GM21717 (cell line): Measurements from ENCODE around the gene MN1.

Experiments used
- ATAC-seq: cut with Tn5 transposase; IDR thresholded peaks from one replicate; pipeline ENCODE4 v1.9.1; 2021; ENCODE audit warnings: mild to moderate bottlenecking, moderate library complexity; ENCODE audit not compliant: unreplicated experiment

The MN1 gene

DNA sequence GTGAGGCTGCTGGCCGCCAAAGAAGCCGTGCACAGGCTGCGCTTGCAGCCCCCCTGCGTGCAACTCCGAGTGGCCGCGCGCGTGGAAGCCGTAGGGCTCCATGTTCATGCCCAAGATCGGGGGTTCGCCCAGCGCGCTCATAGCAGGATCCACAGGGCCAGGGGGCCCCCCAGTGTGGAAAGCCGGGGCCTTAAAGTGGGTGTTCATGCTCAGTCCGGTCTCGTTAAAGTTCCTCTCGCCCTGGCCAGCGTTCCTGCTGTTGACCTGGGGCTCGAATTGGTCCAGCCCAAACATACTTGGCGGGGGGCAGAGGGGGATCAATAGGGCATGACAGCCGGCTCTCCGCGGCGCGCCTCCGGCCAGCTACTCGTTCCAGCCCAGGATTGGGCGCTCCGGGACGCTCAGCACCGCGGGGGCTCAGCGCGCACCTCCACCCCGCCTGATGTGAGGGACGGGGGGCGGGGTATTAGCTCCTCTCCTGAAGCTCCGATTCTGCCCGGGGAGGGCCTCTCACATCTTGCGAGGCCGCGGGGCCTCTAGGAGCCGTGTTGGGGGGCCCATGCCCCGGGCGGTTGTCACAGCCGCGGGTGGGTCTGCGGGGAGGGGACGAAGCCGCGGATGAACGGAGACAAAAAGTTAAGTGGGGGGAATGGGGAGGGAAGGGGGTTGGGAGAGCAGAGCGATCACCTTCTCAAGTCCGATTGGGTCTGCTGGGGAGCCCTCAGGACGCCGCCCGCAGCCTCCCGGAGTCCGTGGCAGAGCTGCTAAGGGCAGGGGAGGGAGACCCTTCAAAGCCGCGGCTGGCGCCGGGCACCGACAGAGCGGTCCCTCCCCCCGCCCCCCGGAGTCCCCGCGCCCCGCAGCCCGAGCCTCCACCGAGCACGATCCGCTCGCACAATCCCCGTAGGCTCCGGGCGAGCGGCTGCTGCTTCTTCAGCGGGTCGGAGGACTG lies 1.0 kb downstream of the MN1 start:
- ATAC-seq: no peak

GRCh38 chr22:27799827-27800249 lies 1.7 kb downstream of the MN1 start:
- no peak for ATAC-seq

DNA sequence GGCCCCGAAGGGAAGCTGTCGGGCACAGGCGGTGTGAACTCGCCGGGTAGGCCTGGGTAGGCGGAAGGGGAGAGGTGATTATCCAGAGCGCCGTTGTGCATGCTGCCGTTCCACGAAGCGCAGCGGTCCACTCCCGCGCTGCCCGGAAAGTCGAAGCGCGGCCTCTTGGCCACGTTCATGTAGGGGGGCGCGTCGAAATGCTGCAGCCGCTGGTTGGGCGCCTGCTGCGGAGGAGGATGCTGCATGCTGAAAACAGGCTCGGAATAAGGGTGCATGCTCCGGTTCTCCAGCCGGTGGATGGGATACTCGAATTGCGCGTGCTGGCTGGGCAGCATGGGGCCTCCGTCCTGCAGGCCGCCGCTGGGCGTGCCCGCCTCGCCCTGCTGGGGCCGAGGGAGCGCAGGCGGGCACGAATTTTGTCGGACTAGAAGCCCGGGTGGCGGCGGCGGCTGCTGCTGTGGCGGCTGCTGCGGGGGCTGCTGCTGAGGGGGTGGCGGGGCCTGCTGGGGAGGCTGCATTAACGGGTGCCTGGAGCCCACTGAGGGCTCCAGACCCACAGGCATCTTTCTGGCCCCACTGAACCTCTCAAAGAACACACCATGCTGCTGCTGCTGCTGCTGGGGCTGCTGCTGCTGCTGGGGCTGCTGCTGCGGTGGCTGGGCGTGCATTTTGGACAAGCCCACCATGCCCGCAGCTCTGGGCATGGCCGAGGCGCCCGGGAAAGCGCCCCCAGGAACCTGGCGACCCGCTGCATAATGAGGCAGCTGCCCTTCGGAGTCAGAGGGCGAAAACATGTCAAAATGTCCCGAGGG lies 2.3 kb downstream of the MN1 start:
- ATAC-seq: no peak

GRCh38 chr22:27798511-27799014 lies 3.0 kb downstream of the MN1 start:
- no peak for ATAC-seq

DNA sequence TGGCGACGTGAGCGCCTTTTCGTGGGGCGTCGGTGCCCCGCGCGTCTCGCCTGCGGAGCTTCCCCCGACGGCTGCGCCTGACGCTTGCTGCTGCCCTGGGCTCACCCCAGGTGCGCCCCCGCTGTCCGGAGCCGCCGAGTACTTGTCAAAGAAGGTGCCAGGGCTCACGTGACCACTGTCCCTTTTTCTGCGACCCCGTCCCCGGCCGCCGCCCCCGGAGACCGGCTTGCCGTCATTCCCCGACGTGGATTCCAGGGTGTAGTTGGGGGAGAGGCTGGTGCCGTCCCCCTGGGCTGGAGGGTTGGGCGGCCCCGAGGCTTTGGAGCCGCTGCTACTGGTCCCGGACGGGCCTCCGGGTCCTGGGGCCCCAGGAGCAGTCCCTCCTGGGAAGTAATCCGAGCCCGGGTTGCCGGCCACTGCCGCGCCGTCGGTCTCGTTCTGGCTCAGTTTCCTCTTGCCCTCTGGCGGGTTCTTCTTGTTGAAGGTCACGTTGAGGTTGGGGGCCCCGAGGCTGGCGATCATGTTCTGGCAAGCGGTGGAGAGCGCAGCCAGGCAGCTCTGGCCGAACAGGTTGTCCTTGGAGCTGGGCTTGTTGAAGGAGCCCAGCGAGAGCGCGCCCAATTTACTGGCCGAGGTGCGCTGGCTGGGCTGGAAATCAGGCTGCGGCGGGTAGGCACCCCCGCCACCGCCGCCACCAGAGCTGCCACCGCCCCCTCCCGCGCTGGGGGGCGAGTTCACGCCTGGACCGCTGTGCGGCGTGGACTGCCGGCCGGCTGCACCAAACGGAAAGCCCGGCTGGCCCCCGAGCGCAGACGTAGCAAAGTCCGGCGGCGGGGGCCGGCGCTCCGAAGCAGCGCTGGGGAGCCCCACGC lies 3.8 kb downstream of the MN1 start:
- no peak for ATAC-seq

- ATAC-seq: no peak
Measured at GRCh38 chr22:27796829-27797519, 4.6 kb downstream of the MN1 start.

GRCh38 chr22:27795696-27796517 lies 5.6 kb downstream of the MN1 start:
- no peak for ATAC-seq

DNA sequence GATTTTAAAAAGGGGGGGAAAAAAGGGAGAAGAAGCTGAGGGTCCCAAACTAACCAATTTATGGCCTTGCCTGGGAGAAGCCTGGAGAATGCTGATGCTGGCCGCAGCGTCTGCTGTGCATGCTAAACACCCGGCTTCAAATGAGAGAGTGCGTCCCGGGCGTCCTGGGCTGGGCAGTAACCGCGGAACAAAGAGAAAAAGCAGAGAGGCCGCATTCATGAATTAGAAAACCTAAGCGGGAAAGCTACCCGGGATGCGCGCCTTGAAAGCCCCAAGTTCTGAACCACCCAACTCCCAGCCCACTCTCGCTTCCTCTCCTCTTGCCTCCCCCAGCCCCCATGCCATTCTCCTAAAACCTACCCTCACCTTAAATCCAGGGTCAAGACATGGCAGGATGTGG lies 6.5 kb downstream of the MN1 start:
- ATAC-seq: no peak

DNA sequence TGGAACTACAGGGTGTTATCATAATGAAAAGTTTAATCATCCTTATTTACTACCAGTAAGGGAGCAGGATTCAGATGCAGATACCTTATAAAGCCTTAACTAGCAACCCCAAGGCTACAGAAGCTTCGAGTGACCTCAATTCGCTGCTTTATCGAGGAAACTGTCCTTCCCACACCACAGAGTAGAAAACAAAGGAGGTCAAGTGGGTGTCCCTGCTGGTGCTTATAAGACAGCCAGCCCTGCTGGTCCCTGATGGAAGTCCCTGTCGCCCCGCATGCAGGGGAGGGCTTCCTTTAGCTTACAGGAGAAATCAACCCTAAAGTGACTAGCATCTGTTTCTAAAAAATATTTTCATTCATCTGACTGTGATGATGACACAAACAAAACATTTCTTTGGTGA lies 7.3 kb downstream of the MN1 start:
- no peak for ATAC-seq

GRCh38 chr22:27793576-27793975 lies 8.0 kb downstream of the MN1 start:
- ATAC-seq: no peak

DNA sequence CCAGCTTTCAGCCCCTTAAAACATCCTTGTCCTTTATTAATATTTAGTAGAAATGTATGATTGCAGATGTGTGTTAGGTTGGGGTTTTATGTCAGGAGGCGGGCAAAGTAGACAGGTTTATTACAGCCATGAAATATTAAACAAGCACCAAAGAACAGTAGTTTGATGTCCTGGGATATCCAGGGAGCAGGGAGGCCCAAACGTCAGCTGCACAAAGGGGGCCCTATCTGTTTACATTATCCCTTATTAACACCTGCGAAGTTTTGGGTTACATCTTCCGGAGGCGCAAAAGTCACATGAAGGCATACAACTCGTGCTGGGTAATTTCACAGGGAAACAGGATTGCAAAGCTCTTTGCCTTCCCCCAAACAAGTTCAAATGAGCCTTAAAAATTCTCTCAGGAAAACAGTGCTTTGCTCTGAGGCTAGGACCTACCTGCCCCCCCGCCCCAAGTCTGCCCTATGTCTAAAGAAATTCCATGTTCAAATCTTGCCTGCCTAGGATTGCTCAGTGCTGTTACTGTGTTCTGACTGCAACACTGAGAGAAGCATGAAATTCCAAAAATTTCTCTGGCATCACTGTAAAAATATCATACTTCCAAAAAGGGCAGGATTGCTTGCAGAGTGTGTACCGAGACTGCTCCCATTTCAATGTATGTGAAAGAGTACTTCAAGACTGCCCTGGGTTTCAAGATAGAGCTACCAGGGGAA lies 8.9 kb downstream of the MN1 start:
- ATAC-seq: no peak

DNA sequence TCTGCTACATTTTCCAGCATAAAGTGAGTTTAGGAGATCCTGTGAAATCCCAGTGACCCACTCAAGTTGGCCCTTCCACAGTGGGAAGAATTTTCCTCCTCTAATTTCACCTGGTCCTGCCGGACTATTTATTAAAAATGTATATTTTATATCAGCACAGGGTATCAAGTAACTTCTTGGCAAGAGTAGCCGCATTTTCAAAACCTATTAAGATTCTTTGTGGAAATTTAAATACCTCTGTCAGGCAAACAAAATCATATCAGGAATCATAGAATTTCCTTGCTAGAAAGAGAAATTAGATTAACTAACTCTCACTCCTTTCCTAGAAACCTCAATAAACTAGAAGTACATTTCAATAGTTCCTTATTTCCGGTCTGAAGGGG lies 9.7 kb downstream of the MN1 start:
- no peak for ATAC-seq

DNA sequence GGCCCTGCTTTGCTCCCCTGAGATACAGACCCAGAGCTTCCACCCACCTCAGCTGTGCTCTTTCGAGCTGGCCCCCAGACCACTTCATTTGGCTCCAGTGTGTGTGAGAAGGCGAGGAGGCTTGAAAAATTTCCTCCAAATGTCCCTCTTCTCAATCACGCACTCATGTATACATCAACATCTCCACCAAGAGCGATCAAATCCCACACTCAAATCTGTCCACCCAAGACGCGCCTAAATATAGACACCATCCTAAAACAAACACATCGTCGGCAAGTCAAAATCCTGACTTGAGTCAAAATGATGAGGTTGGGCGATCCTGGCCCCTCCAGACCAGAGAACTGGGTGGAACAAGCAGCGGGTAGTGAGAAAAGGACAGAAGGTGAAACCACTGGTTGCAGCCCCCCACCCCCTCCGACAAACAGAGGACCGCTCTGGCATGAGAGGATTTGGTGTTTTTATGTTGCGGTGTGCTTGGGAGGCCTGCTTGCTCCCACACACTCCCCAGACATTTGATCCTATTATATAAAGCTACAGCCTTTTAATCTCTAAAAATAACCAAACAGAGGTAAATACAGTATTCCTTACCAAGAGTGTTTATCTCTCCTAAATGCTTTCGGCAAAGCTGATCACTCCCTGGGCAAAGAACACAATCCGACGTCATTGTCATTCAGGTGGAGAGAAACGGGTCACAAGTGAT lies 10.2 kb downstream of the MN1 start:
- ATAC-seq: no peak

- ATAC-seq: no peak
Measured at GRCh38 chr22:27790376-27791158, 11.0 kb downstream of the MN1 start.

GRCh38 chr22:27788500-27789288 lies 12.9 kb downstream of the MN1 start:
- ATAC-seq: no peak

DNA sequence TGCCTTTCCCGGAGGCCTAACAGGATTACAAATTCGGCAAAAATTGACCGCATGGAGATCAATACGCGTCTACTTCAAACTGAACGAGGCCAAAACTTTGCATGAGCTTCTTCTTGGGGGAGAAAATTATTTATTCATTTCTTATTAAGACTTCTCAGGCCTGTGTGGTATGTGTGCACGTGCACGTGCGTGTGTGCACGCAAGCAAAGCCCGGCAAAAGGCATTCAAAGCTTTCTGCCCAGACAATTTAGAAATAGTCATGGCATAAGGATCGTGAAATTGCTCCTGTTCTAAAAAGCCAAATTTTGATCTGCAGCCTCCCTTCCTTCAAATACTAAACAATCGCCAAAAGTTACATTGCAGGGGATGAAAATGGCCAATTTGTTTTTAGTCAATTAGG lies 14.6 kb downstream of the MN1 start:
- ATAC-seq: no peak
